GM12874 (cell line): ENCODE measurements around the gene SMG9.

ENCODE experiments used
- TF ChIP-seq, protein P1 (sequence below): IDR thresholded peaks from 2 replicates; pipeline ENCODE4 v1.5.1; 2011; ENCODE audit warnings: low read depth, mild to moderate bottlenecking, control low read depth, low read length, moderate library complexity; ENCODE audit not compliant: insufficient read depth

SMG9 gene

GRCh38 chr19:43704002-43704705 is 50.6 kb downstream of the SMG9 start:
- TF ChIP-seq, protein P1, sequence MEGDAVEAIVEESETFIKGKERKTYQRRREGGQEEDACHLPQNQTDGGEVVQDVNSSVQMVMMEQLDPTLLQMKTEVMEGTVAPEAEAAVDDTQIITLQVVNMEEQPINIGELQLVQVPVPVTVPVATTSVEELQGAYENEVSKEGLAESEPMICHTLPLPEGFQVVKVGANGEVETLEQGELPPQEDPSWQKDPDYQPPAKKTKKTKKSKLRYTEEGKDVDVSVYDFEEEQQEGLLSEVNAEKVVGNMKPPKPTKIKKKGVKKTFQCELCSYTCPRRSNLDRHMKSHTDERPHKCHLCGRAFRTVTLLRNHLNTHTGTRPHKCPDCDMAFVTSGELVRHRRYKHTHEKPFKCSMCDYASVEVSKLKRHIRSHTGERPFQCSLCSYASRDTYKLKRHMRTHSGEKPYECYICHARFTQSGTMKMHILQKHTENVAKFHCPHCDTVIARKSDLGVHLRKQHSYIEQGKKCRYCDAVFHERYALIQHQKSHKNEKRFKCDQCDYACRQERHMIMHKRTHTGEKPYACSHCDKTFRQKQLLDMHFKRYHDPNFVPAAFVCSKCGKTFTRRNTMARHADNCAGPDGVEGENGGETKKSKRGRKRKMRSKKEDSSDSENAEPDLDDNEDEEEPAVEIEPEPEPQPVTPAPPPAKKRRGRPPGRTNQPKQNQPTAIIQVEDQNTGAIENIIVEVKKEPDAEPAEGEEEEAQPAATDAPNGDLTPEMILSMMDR: no peak

GRCh38 chr19:43700395-43701000 is 54.3 kb downstream of the SMG9 start:
- TF ChIP-seq, protein P1: no peak

DNA sequence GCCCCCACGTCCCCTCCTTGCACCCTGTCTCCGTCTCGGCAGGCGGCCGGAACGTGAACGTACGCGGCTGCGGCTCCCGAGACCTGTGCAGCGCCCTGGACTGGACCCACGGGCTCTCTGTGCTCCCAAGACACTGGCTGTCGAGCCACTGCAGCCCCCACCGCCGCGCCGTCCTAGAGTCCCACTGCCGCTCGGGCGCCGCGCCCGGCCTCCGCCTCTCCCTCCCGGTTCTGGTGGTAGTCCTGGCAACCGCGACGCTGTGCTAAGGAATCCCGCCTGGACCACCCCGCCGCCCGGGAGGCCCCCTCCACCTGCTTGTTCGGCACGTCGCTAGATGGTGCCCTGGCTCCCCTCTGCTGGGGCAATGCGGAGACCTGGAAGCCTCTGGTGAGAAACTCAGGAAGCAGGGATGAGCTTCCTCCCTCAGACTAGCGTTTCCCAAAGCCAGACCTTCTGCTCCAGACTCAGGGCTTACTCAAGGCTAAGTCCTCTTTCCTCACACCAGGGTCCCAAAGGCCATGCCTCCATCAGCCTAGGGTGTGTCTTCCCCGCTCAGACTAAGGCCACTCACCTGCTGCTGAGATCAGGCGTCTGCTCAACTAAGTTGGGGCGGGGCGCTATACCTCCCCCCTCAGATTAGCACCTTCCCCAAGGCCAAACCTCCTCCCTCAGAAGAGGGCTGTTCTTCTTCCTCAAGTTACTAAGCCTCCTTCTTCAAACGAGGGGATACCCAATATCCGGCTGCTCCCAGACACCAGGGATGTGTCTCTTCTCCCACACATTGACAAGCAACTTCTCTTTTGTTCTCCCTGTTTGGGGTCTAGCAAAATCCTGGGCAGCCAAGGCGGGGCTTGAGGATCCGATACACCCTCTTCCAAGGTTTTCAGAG is 55.0 kb downstream of the SMG9 start:
- TF ChIP-seq, protein P1: no peak

- TF ChIP-seq, protein P1: no peak
Measured at GRCh38 chr19:43697295-43697694, 57.5 kb downstream of the SMG9 start.

DNA sequence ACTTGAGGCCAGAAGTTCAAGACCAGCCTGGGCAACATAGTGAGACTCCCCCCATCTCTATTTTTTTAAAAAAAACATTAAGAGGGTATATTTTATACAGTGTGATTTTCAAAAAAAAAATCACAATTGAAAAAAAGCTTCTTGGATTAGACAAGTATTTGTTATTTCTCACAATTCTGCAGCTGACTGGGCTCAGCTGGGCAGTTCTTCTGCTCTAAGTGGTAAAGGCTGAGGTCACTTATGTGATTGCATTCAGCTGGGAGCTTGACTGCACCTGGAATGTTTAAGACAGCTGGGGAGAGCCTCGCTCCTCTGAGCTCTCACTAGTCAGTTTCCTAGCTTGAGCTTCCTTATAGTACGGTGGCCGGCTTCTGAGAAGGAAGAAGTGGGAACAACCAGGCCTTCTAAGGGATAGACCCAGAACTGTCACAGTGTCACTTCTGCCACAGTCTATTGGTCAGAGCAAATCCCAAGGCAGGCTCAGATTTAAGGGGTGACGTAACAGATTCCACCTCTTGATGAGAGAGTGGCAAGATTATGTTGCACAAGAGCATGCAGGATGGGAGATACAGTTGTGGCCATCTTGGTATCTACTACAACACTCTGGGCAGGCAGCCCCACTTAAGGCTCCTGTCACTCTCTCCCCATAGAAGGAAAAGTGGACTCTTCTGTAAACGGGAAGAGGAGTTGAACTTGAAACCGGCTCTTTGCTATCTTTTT is 58.6 kb downstream of the SMG9 start:
- TF ChIP-seq, protein P1: no peak

DNA sequence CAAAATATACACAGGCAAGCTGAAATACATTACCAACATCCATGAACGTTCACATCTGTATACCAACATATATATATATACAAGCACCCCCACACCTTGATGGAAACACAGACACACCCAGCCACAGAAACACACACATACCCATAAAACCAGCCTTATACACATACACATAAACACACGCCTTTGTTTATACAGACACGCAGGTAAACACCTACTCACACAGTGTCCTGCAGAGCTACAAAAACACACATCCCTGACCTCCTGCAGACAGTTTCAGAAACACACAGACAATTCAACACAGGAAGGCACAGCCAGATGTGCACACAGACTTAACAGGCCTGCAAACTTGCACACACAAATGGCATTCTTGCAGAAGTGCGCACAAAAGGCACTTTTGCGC is 60.2 kb downstream of the SMG9 start:
- TF ChIP-seq, protein P1: no peak
